GM18868 (cell line): ENCODE measurements around the gene PTGDR2.

Experiments
- ATAC-seq: cut with Tn5 transposase; IDR thresholded peaks from one replicate; pipeline ENCODE4 v1.9.1; 2021; ENCODE audit warnings: mild to moderate bottlenecking, moderate library complexity; ENCODE audit not compliant: unreplicated experiment

The PTGDR2 gene

GRCh38 chr11:60874421-60875365 lies 18.9 kb upstream of the PTGDR2 start:
- ATAC-seq: no peak

- ATAC-seq: no peak
These were observed 17.8 kb upstream of the PTGDR2 start for GRCh38 chr11:60873533-60873932.

- ATAC-seq: no peak
These were observed 17.3 kb upstream of the PTGDR2 start for GRCh38 chr11:60872961-60873524.

- no peak for ATAC-seq
These were observed 16.6 kb upstream of the PTGDR2 start for GRCh38 chr11:60872124-60872960.

- no peak for ATAC-seq
These were observed 15.8 kb upstream of the PTGDR2 start for GRCh38 chr11:60871378-60872061.

GRCh38 chr11:60870733-60871377 lies 15.1 kb upstream of the PTGDR2 start:
- no peak for ATAC-seq

GRCh38 chr11:60870276-60870675 lies 14.5 kb upstream of the PTGDR2 start:
- no peak for ATAC-seq

- no peak for ATAC-seq
These were observed 13.7 kb upstream of the PTGDR2 start for GRCh38 chr11:60869451-60869825.

- ATAC-seq: no peak
These were observed 13.1 kb upstream of the PTGDR2 start for GRCh38 chr11:60868682-60869450.

- no peak for ATAC-seq
These were observed 12.3 kb upstream of the PTGDR2 start for GRCh38 chr11:60867871-60868681.

GRCh38 chr11:60866911-60867870 lies 11.4 kb upstream of the PTGDR2 start, which contains the start of gene ZP1:
TSS of gene ZP1 (plus strand) at chr11:60867542. CDS start at chr11:60867562, 20 bp downstream.
- no peak for ATAC-seq

- no peak for ATAC-seq
These were observed 9.2 kb upstream of the PTGDR2 start for GRCh38 chr11:60864856-60865513.

- ATAC-seq: no peak
These were observed 8.1 kb upstream of the PTGDR2 start for GRCh38 chr11:60863550-60864521.

- no peak for ATAC-seq
These were observed 6.4 kb upstream of the PTGDR2 start for GRCh38 chr11:60862171-60862570.

- ATAC-seq: no peak
These were observed 5.2 kb upstream of the PTGDR2 start for GRCh38 chr11:60860943-60861342.
